ENCODE results near the gene PACS1.

- no peak for TF ChIP-seq ZFX (IDR thresholded peaks at IDR 0.05)
- TF ChIP-seq CTCF (conservative IDR thresholded peaks at IDR 0.05): no peak
These were observed 73.1 kb downstream of the PACS1 start for GRCh38 chr11:66143264-66143566.
